Retinal pigment epithelial cell (primary cell): Measurements from ENCODE around the gene TSHZ2.

Experiments
- DNase-seq: peaks from one replicate; pipeline ENCODE4 v3.0.0-alpha.2; 2010; ENCODE audit warnings: low read depth
- H3K4me3 ChIP-seq: 2 replicates; pipeline ENCODE4 v1.5.1; 2011; ENCODE audit warnings: mild to moderate bottlenecking, low read length, control low read depth, moderate library complexity
- TF ChIP-seq, protein P1 (sequence below): conservative IDR thresholded peaks from 2 replicates; pipeline ENCODE4 v1.5.1; 2011; ENCODE audit warnings: low read depth, low read length, control low read depth, inconsistent platforms

The TSHZ2 gene

DNA sequence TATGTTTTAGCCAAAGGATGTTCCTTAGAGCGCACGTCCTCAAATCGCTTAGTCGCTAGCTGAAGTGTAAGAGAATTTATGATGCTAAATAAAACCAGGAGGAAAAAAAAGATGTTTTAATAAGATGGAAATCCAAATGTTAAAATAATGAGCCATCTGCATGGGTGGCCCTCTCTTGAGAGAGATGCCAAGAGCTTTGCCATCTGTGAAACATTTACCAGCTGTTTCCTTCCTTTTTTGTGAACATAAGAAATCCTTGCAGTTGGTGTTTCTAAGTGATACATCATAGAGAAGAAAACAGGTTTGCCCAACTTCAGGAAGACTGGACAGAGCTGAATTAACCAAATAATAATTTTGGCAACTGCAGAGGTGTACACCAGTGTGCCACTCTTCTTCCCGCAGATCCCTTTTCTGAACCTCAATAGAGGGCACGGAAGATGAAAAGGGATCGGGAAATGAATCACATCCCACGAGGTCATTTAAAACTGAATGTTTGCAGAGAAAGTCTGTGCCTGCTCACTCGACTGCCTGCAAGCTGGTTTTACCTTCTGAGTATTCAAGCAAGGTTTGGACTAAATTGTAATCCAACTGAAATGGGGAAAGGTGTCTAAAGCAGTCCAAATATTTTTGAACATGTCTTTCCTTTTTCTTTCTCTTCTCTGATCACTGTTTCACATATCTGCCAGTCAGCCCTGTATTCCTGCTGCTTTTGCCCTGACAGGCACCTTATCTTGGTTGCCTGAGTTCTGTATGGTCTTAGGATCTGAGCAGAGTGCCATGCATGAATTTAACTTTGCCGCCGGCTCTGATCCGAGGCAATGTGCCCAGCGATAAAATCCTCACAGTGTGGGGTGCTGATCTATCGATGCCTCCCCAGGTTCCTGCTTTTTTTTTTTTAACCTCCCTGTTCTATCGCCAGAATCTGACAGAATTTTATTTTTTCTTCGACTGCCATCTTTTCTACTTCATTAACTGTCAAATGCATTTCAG, 35.5 kb upstream of the TSHZ2 start:
- no peak overlapping the region for H3K4me3 ChIP-seq
- TF ChIP-seq, protein P1, sequence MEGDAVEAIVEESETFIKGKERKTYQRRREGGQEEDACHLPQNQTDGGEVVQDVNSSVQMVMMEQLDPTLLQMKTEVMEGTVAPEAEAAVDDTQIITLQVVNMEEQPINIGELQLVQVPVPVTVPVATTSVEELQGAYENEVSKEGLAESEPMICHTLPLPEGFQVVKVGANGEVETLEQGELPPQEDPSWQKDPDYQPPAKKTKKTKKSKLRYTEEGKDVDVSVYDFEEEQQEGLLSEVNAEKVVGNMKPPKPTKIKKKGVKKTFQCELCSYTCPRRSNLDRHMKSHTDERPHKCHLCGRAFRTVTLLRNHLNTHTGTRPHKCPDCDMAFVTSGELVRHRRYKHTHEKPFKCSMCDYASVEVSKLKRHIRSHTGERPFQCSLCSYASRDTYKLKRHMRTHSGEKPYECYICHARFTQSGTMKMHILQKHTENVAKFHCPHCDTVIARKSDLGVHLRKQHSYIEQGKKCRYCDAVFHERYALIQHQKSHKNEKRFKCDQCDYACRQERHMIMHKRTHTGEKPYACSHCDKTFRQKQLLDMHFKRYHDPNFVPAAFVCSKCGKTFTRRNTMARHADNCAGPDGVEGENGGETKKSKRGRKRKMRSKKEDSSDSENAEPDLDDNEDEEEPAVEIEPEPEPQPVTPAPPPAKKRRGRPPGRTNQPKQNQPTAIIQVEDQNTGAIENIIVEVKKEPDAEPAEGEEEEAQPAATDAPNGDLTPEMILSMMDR = no peak
- no peak for DNase-seq

DNA sequence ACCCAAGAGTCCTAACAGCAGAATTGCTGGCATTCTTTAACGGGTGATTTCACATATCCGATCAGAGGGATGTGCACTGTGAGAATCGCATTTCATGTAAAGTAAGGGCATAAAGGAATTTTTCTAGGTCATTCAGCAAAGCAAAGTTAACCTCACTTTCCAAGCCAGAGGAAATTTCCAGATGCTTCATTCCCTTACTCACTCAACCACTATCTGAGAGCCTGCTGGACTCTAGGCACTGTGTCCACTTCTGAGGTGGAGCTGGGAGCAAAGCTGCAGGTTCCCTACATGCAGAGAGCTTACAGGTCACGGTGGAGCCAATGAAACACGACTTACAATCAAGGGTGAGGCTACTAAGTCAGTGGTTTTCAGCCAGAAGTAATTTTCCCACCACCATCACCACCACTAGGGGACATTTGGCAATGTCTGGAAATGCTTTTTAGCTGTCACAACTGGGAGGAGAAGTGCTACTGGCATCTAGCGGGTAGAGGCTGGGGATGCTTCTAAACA, 34.5 kb upstream of the TSHZ2 start:
- no peak overlapping the region for H3K4me3 ChIP-seq
- TF ChIP-seq, protein P1 = peak; percentile 54
- DNase-seq = peak; percentile 61

GRCh38 chr20:52939141-52939540, 33.0 kb upstream of the TSHZ2 start:
- DNase-seq = no peak
- TF ChIP-seq, protein P1 = no peak
- H3K4me3 ChIP-seq = no peak overlapping the region

GRCh38 chr20:52941808-52942207, 30.4 kb upstream of the TSHZ2 start:
- no peak overlapping the region for H3K4me3 ChIP-seq
- DNase-seq = no peak
- TF ChIP-seq, protein P1 = no peak

DNA sequence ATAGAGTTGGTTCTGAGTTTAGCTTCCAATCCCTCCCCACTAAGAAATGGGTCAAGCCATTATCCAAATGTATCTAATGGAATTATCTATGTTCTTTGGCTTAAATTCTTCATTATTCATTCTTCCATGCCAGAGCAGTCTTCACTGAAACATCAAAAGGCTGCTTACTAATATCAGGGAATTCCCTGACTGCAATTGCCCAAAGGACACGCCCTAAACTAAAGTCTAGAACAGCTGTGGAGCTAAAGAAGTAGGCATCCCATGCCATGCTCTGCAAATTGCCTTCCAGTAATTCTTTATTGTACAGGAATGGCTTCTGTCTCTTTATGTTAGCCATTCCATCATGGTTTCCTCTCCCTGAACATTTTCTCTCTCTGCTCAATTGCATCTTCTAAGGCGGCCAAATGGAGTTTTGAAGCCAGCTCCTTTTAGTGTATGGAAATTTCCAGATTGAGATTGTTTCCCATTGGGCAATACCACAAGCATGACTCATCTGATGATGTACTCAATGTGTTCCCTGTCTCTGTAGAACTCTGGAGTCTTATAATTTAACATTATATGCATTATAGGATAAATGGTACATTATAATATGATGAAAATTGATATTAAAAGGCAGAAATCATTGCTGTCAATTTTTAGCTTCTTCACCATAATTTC, 28.8 kb upstream of the TSHZ2 start:
- TF ChIP-seq, protein P1 = no peak
- no peak overlapping the region for H3K4me3 ChIP-seq
- no peak for DNase-seq

- TF ChIP-seq, protein P1 = no peak
- H3K4me3 ChIP-seq = no peak overlapping the region
- DNase-seq = no peak
Observed at GRCh38 chr20:52945268-52945667, 26.9 kb upstream of the TSHZ2 start.
